Astrocyte (in vitro differentiated cells and primary cell): ENCODE data around the gene DSCAM. TPM values are rescaled to one million over a fixed set of nuclear protein-coding genes. Genes with fewer than 3 reads are reported as not detected.
A peak's percentile ranks its signal among the peaks of the same experiment; 100 is the strongest.

ENCODE experiments used
- DNase-seq: peaks from one replicate; pipeline ENCODE4 v3.0.0-alpha.2; 2010; ENCODE audit warnings: low read depth
- FAIRE-seq: peaks from 2 replicates; lab custom pipeline; 2011; peaks lifted over from hg19 to GRCh38; lab: Jason Lieb, UNC
- H2AFZ ChIP-seq: 2 replicates; pipeline ENCODE4 v1.6.0; 2012; ENCODE audit warnings: low read depth, low read length, inconsistent platforms
- H3K27ac ChIP-seq: 2 replicates; pipeline ENCODE4 v1.5.1; 2011; ENCODE audit warnings: low read depth, low read length, inconsistent platforms
- H3K27me3 ChIP-seq: 2 replicates; pipeline ENCODE4 v1.6.0; 2011; ENCODE audit warnings: low read length, inconsistent platforms; ENCODE audit not compliant: insufficient read depth
- H3K36me3 ChIP-seq: 2 replicates; pipeline ENCODE4 v1.5.1; 2011; ENCODE audit warnings: low read length, inconsistent platforms; ENCODE audit not compliant: insufficient read depth
- H3K4me1 ChIP-seq: 2 replicates; pipeline ENCODE4 v1.5.1; 2011; ENCODE audit warnings: low read length, inconsistent platforms; ENCODE audit not compliant: insufficient read depth
- H3K4me2 ChIP-seq: 2 replicates; pipeline ENCODE4 v1.6.0; 2012; ENCODE audit warnings: low read length, inconsistent platforms
- H3K4me3 ChIP-seq: 2 replicates; pipeline ENCODE4 v1.5.1; 2011; ENCODE audit warnings: low read depth, mild to moderate bottlenecking, low read length, inconsistent platforms; ENCODE audit not compliant: insufficient read depth
- H3K79me2 ChIP-seq: 2 replicates; pipeline ENCODE4 v1.6.0; 2012; ENCODE audit warnings: mild to moderate bottlenecking, low read length, inconsistent platforms; ENCODE audit not compliant: insufficient read depth
- H3K9ac ChIP-seq: 2 replicates; pipeline ENCODE4 v1.6.0; 2012; ENCODE audit warnings: mild to moderate bottlenecking, low read length, inconsistent platforms
- H3K9me3 ChIP-seq: 2 replicates; pipeline ENCODE4 v1.5.1; 2012; ENCODE audit warnings: low read depth, mild to moderate bottlenecking, low read length, inconsistent platforms; ENCODE audit not compliant: insufficient read depth
- H4K20me1 ChIP-seq: 2 replicates; pipeline ENCODE4 v1.6.0; 2012; ENCODE audit warnings: low read length, inconsistent platforms; ENCODE audit not compliant: insufficient read depth
- H3K27ac Mint-ChIP-seq: one replicate; pipeline ENCODE4 v1.8.0; 2021; ENCODE audit warnings: mild to moderate bottlenecking, mixed read lengths; ENCODE audit not compliant: unreplicated experiment
- H3K27me3 Mint-ChIP-seq: one replicate; pipeline ENCODE4 v1.8.0; 2021; ENCODE audit warnings: low read depth, mixed read lengths; ENCODE audit not compliant: unreplicated experiment
- H3K36me3 Mint-ChIP-seq: one replicate; pipeline ENCODE4 v1.8.0; 2021; ENCODE audit warnings: low read depth, mixed read lengths; ENCODE audit not compliant: unreplicated experiment
- H3K4me1 Mint-ChIP-seq: one replicate; pipeline ENCODE4 v1.8.0; 2021; ENCODE audit warnings: low read depth, mixed read lengths; ENCODE audit not compliant: unreplicated experiment
- H3K4me3 Mint-ChIP-seq: one replicate; pipeline ENCODE4 v1.8.0; 2021; ENCODE audit warnings: mild to moderate bottlenecking, moderate library complexity, mixed read lengths; ENCODE audit not compliant: unreplicated experiment
- H3K9me3 Mint-ChIP-seq: one replicate; pipeline ENCODE4 v1.8.0; 2021; ENCODE audit warnings: mild to moderate bottlenecking, mixed read lengths; ENCODE audit not compliant: unreplicated experiment
- CTCF ChIP-seq: IDR thresholded peaks from 2 replicates; pipeline ENCODE4 v1.5.1; 2011; ENCODE audit warnings: low read depth, mild to moderate bottlenecking, inconsistent platforms, low read length, moderate library complexity; ENCODE audit not compliant: insufficient read depth
- EZH2 ChIP-seq: IDR thresholded peaks from 2 replicates; pipeline ENCODE4 v1.6.1; 2012; ENCODE audit warnings: mild to moderate bottlenecking, low read length, inconsistent platforms; ENCODE audit not compliant: insufficient read depth
- total RNA-seq: library from RNA; stranded (reverse); gene quantifications from 2 replicates; pipeline ENCODE4 v1.2.1, GENCODE V29; 2021

DSCAM gene
- total RNA-seq, 1 donor from 2014 or later, result 0.18 TPM

- no peaks in the 10 kb centered on the region for H3K36me3 ChIP-seq
- FAIRE-seq (no peak), DNase-seq (peak; percentile 65)
- H3K27me3 ChIP-seq, result no peaks in the 10 kb centered on the region
- no peak overlapping the region for H3K4me3 Mint-ChIP-seq
- H2AFZ ChIP-seq, result no peak overlapping the region
- H3K27me3 Mint-ChIP-seq, result peaks cover 8% of the 10 kb centered on the region
- no peak overlapping the region for H3K27ac ChIP-seq
- no peak overlapping the region for H3K9ac ChIP-seq
- no peaks in the 10 kb centered on the region for H3K4me1 Mint-ChIP-seq
- H3K4me3 ChIP-seq, result no peak overlapping the region
- no peak overlapping the region for H3K27ac Mint-ChIP-seq
- no peak overlapping the region for H3K4me2 ChIP-seq
- no peaks in the 10 kb centered on the region for H4K20me1 ChIP-seq
- no peaks in the 10 kb centered on the region for H3K9me3 ChIP-seq
- TF ChIP-seq CTCF (no peak), EZH2 (no peak)
- H3K9me3 Mint-ChIP-seq, result peaks cover 12% of the 10 kb centered on the region
- no peaks in the 10 kb centered on the region for H3K79me2 ChIP-seq
- H3K4me1 ChIP-seq, result no peaks in the 10 kb centered on the region
- no peaks in the 10 kb centered on the region for H3K36me3 Mint-ChIP-seq
Observed at GRCh38 chr21:40179166-40179565, 667.8 kb downstream of the DSCAM start.

DNA sequence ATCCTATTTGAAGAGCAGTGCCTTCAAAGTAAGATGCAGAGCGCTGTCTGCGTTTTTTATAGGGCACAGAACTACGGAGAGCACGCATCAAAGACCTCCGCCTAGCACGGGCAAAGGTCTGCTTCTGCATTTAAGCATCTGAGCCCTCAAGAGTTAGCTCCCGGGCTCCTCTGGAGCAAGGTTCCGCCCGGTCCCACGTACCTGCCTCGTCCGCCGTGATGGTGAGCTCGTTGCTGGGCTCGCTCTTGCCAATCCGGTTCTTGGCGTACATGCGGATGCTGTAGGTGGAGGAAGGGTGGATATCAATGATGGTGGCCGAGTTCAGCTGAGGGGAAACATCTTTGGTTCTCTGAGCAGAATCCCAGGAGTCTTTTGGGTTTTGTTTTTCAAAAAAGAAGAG is 668.2 kb downstream of the DSCAM start:
- no peaks in the 10 kb centered on the region for H3K36me3 Mint-ChIP-seq
- H3K4me3 Mint-ChIP-seq, result no peak overlapping the region
- Histone ChIP-seq H3K9ac (no peak overlapping the region), H4K20me1 (no peaks in the 10 kb centered on the region), H3K9me3 (no peaks in the 10 kb centered on the region), H3K79me2 (no peaks in the 10 kb centered on the region), H3K36me3 (no peaks in the 10 kb centered on the region), H3K27me3 (no peaks in the 10 kb centered on the region), H2AFZ (no peak overlapping the region), H3K4me2 (no peak overlapping the region), H3K27ac (no peak overlapping the region), H3K4me1 (no peaks in the 10 kb centered on the region), H3K4me3 (no peak overlapping the region)
- H3K4me1 Mint-ChIP-seq, result no peaks in the 10 kb centered on the region
- peaks cover 12% of the 10 kb centered on the region for H3K9me3 Mint-ChIP-seq
- H3K27me3 Mint-ChIP-seq, result peaks cover 10% of the 10 kb centered on the region
- H3K27ac Mint-ChIP-seq, result no peak overlapping the region
- DNase-seq (no peak), FAIRE-seq (no peak)
- TF ChIP-seq CTCF (no peak), EZH2 (no peak)

DNA sequence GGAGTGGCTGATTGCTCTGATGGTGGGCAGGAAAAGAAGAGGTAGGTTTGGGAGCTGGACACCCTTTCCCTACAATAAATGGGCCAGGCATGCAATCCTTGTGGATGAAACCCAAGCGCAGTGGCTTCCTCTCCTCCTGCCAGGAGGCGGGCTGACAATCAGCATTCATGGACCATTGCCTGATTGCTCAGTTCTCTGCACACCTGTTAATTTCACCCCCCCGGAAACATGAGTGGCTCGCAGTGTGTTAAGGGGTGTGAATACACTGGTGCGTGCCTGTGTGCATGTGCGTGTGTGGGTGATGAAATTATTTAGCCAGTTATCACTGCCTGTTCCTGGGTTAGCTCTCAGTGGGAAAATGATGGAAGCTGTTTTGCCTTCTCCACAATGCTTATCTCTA is 669.0 kb downstream of the DSCAM start:
- H3K9me3 Mint-ChIP-seq, result peaks cover 12% of the 10 kb centered on the region
- no peaks in the 10 kb centered on the region for H3K36me3 ChIP-seq
- H3K9me3 ChIP-seq, result no peaks in the 10 kb centered on the region
- H3K27me3 ChIP-seq, result no peaks in the 10 kb centered on the region
- H3K4me3 ChIP-seq, result no peak overlapping the region
- no peaks in the 10 kb centered on the region for H3K4me1 ChIP-seq
- H2AFZ ChIP-seq, result no peak overlapping the region
- peaks cover 12% of the 10 kb centered on the region for H3K27me3 Mint-ChIP-seq
- no peak overlapping the region for H3K27ac ChIP-seq
- no peak overlapping the region for H3K9ac ChIP-seq
- no peak for FAIRE-seq
- no peak for DNase-seq
- TF ChIP-seq CTCF, result no peak
- no peak for TF ChIP-seq EZH2
- no peak overlapping the region for H3K27ac Mint-ChIP-seq
- H3K4me1 Mint-ChIP-seq, result no peaks in the 10 kb centered on the region
- no peaks in the 10 kb centered on the region for H3K36me3 Mint-ChIP-seq
- H3K4me3 Mint-ChIP-seq, result no peak overlapping the region
- H3K4me2 ChIP-seq, result no peak overlapping the region
- H3K79me2 ChIP-seq, result no peaks in the 10 kb centered on the region
- no peaks in the 10 kb centered on the region for H4K20me1 ChIP-seq
